GM06990 (cell line): ENCODE results near the gene DOCK2.

Source experiments
- DNase-seq: peaks from one replicate; pipeline ENCODE4 v3.0.0-alpha.2; 2011; ENCODE audit not compliant: insufficient read length; ENCODE audit errors: extremely low read depth
- H3K27me3 ChIP-seq: replicated peaks from 2 replicates; pipeline ENCODE4 v1.6.0; 2011; ENCODE audit warnings: low read length; ENCODE audit not compliant: control insufficient read depth, insufficient read depth
- H3K36me3 ChIP-seq: 2 replicates; pipeline ENCODE4 v1.5.1; 2011; ENCODE audit warnings: low read length; ENCODE audit not compliant: control insufficient read depth, insufficient read depth
- H3K4me3 ChIP-seq: replicated peaks from 2 replicates; pipeline ENCODE4 v1.5.1; 2011; ENCODE audit warnings: low read depth, mild to moderate bottlenecking, control low read depth, low read length
- CTCF ChIP-seq: IDR thresholded peaks from 2 replicates; pipeline ENCODE4 v1.5.1; 2011; ENCODE audit warnings: low read length, control low read depth, mild to moderate bottlenecking, inconsistent platforms; ENCODE audit not compliant: insufficient read depth, poor library complexity, severe bottlenecking

DOCK2 gene

GRCh38 chr5:169906745-169907649 lies 269.9 kb downstream of the DOCK2 start:
- no peak for DNase-seq
- Histone ChIP-seq H3K27me3 (no peaks in the 10 kb centered on the region), H3K4me3 (no peak overlapping the region), H3K36me3 (no peaks in the 10 kb centered on the region; the same call in 1 of the 2 replicates)
- no peak for TF ChIP-seq CTCF

- Histone ChIP-seq H3K4me3 (no peak overlapping the region), H3K36me3 (no peaks in the 10 kb centered on the region; the same call in 1 of the 2 replicates), H3K27me3 (no peaks in the 10 kb centered on the region)
- DNase-seq, result no peak
- no peak for TF ChIP-seq CTCF
Observed at GRCh38 chr5:169908864-169909263, 271.8 kb downstream of the DOCK2 start.

GRCh38 chr5:169909945-169910344 lies 272.9 kb downstream of the DOCK2 start:
- H3K27me3 ChIP-seq, result no peaks in the 10 kb centered on the region
- no peak for DNase-seq
- no peak for TF ChIP-seq CTCF
- H3K4me3 ChIP-seq, result no peak overlapping the region
- H3K36me3 ChIP-seq, result no peaks in the 10 kb centered on the region; the same call in 1 of the 2 replicates

- H3K36me3 ChIP-seq, result no peaks in the 10 kb centered on the region; the same call in 1 of the 2 replicates
- no peaks in the 10 kb centered on the region for H3K27me3 ChIP-seq
- DNase-seq, result no peak
- TF ChIP-seq CTCF, result no peak
- H3K4me3 ChIP-seq, result no peak overlapping the region
Observed at GRCh38 chr5:169910393-169910792, 273.3 kb downstream of the DOCK2 start.

GRCh38 chr5:169911448-169912212 lies 274.6 kb downstream of the DOCK2 start:
- no peak for DNase-seq
- Histone ChIP-seq H3K27me3 (no peaks in the 10 kb centered on the region), H3K4me3 (no peak overlapping the region), H3K36me3 (no peaks in the 10 kb centered on the region; the same call in 1 of the 2 replicates)
- TF ChIP-seq CTCF, result no peak
